ENCODE data around the gene PCNX2.

GRCh38 chr1:232998646-232999045, 296.9 kb downstream of the PCNX2 start:
- TF ChIP-seq CTCF (conservative IDR thresholded peaks at IDR 0.05 in 1 of 2, IDR thresholded peaks at IDR 0.05 in 1 of 2; ENCODE audit: low read depth in 1 of 2, low read length in 2 of 2) (no peak), EZH2 (IDR thresholded peaks at IDR 0.05; ENCODE audit: low read length, missing control alignments) (no peak)
